ENCODE results near the gene EXOG. TPM values are rescaled to one million over a fixed set of nuclear protein-coding genes. Genes with fewer than 3 reads are reported as not detected.

The EXOG gene
- total RNA-seq, 2 donors from 2014 or later = 6.1 to 12.0 TPM

DNA sequence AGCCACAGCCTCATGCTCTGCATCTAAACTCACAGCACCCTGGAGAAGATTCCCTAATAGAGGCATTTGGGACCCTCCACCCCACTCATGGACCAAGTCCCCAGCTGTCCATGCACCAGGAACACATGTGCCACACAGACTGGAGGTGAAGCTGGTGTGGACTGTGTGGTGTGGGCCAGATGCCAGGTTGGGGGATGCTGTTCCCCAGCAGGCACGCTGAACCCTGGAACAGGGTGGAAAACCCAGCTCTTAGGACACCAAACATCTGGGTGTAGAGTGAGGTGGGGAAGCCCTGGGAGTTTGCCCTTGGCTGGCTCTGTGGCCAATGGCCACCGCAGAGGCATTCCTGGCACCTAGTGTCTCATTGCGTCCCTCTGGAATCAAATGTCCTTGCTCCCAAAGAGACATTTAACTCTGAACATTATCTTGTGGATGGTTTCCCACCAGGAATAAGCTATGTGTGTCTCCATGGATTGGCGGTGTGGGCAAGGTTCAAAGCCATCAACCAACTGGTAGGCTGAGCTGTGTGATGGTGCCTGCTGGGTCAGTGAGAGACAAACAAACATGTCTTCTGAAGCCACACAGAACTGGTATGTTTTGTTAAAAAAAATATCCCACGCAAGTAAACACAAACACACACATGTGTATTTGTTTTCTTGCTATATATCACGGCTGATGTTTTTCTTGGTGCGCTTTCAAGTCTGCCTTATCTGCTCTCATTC lies 65.0 kb downstream of the EXOG start:
- Histone ChIP-seq H3K36me3 (no peaks in the 10 kb centered on the region), H3K27ac (no peak overlapping the region), H3K9me3 (no peaks in the 10 kb centered on the region), H3K4me3 (no peak overlapping the region), H3K27me3 (no peaks in the 10 kb centered on the region), H3K9ac (ENCODE audit: low read depth in 2 of 2, low read length in 2 of 2) (no peak overlapping the region), H3K4me1 (no peaks in the 10 kb centered on the region)
- no peak for DNase-seq
- intact Hi-C loops (cut with DNase I) = no loop called here
- TF ChIP-seq, protein P1, sequence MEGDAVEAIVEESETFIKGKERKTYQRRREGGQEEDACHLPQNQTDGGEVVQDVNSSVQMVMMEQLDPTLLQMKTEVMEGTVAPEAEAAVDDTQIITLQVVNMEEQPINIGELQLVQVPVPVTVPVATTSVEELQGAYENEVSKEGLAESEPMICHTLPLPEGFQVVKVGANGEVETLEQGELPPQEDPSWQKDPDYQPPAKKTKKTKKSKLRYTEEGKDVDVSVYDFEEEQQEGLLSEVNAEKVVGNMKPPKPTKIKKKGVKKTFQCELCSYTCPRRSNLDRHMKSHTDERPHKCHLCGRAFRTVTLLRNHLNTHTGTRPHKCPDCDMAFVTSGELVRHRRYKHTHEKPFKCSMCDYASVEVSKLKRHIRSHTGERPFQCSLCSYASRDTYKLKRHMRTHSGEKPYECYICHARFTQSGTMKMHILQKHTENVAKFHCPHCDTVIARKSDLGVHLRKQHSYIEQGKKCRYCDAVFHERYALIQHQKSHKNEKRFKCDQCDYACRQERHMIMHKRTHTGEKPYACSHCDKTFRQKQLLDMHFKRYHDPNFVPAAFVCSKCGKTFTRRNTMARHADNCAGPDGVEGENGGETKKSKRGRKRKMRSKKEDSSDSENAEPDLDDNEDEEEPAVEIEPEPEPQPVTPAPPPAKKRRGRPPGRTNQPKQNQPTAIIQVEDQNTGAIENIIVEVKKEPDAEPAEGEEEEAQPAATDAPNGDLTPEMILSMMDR (IDR thresholded peaks at IDR 0.05) = no peak

DNA sequence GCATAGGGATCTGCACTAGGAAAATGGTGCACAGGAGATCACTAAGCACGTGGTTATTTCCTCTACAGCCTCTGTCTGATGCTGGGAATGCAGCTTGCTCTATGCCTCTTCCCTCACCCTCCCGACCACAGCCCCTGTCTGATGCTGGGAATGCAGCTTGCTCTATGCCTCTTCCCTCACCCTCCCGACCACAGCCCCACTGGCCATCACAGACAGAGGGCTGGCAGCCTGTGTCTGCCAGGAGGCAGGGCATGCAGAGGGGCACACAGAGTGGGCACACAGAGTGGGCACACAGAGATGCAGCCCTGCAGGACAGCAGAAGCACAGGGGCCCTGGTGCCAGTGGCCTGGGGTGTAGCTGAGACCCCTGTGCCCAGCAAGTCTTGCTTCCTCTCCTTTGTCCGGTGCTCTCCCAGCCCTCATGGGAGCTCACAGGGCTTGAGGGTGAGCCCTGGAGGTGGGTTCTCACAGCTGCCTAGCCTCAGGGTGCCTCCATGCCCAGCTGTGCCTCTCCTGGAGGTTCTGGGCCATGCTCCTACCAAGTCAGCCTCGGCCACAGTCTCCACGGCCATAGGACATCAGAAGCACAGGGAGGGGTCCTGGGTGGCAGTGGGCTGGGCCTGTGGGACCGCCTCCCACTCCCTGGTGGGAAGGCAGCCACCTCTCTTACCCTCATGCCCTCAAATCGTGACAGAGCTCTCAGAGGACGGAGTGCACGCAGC lies 65.8 kb downstream of the EXOG start:
- DNase-seq = no peak
- TF ChIP-seq, protein P1 (IDR thresholded peaks at IDR 0.05) = no peak
- no peaks in the 10 kb centered on the region for H3K27me3 ChIP-seq
- intact Hi-C loops (cut with DNase I) = no loop called here
- H3K36me3 ChIP-seq = no peaks in the 10 kb centered on the region
- H3K9ac ChIP-seq (ENCODE audit: low read depth in 2 of 2, low read length in 2 of 2) = no peak overlapping the region
- H3K4me3 ChIP-seq = no peak overlapping the region
- H3K27ac ChIP-seq = no peak overlapping the region
- H3K4me1 ChIP-seq = no peaks in the 10 kb centered on the region
- no peaks in the 10 kb centered on the region for H3K9me3 ChIP-seq

DNA sequence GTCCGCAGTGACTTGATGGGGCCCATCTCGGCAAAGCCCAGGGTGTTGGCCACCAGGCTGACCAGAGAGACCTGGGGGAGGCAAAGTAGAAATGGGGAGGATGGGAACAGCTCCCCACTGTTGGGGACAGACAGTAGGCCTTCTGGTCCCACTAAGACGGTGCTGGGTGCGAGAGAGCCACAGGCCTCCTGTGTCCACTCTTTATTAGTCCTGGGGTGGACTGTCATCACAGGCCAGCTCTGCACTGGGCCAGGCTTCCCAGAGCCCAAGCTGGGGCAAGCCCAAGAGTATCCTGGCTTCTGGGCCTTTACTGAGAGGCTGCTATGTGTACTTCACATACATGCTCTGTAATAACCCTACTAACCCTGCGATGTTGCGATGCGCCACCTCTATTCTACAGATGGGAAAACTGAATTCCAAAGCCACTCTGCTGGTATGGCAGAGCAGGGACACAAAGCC lies 66.4 kb downstream of the EXOG start:
- no peaks in the 10 kb centered on the region for H3K9me3 ChIP-seq
- H3K36me3 ChIP-seq = no peaks in the 10 kb centered on the region
- H3K27ac ChIP-seq = no peak overlapping the region
- intact Hi-C loops (cut with DNase I) = no loop called here
- no peaks in the 10 kb centered on the region for H3K27me3 ChIP-seq
- no peak for DNase-seq
- no peak overlapping the region for H3K4me3 ChIP-seq
- H3K9ac ChIP-seq (ENCODE audit: low read depth in 2 of 2, low read length in 2 of 2) = no peak overlapping the region
- TF ChIP-seq, protein P1 (IDR thresholded peaks at IDR 0.05) = no peak
- H3K4me1 ChIP-seq = no peaks in the 10 kb centered on the region

DNA sequence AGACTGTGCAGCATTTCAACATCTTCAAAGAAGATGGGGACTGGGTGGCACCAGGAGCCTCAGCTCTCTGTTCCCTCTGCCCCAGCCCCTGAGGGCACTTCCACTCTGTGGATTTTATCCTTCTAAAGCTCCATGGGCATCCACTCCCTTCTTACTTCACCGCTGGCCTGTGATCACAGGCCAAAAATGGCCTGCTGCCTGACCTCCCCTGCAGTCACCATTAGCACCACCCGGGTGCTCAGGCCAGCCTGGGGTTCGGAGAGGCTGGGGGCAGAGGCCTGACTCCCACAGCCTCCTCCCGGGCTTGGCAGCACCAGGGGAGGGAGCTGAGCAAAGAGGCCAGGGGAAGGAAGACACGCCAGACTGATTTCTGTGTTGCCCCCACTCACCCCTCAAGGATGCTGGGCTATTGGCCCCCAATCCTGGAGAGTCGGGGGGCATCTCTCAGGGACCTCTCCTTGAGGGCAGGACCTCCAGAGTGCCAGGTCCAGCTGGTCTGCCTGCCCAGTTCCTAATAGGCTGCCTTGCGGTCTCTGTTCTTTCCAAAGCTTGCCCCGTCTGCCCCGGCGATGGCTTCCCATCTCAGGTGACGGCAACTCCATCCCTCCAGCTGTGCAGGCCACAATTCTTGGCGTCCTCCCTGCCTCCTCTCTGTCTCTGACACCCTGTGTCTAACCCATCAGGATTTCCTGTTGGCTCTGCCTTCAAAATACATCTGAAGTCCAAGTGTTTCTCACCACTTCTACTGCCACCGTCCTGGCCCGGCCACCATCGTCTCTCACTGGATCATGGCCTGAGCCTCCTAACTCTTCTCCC lies 67.1 kb downstream of the EXOG start:
- no peaks in the 10 kb centered on the region for H3K9me3 ChIP-seq
- no peak for DNase-seq
- H3K36me3 ChIP-seq = no peaks in the 10 kb centered on the region
- no peak overlapping the region for H3K4me3 ChIP-seq
- no peak overlapping the region for H3K9ac ChIP-seq (ENCODE audit: low read depth in 2 of 2, low read length in 2 of 2)
- no peak overlapping the region for H3K27ac ChIP-seq
- intact Hi-C loops (cut with DNase I) = no loop called here
- no peaks in the 10 kb centered on the region for H3K27me3 ChIP-seq
- no peaks in the 10 kb centered on the region for H3K4me1 ChIP-seq
- TF ChIP-seq, protein P1 (IDR thresholded peaks at IDR 0.05) = no peak

DNA sequence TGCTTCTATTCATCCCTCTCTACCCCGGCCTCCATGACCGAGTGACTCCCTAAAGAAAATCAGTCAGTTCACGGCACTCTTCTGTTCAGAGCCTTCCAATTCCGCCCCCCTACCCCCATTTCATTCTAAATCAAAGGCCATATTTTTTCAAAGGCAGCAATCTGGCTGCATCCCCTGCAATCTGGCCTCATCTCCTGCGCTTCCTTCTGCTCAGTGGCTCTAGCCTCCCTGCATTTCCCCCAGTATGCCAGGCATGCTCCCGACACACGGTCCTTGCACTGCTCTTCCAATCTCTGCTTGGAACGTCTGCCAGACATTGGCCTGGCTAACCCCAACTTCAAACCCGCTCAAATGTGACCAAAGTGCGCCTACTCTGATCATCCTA lies 67.7 kb downstream of the EXOG start:
- no peak overlapping the region for H3K4me3 ChIP-seq
- TF ChIP-seq, protein P1 (IDR thresholded peaks at IDR 0.05) = no peak
- no peaks in the 10 kb centered on the region for H3K36me3 ChIP-seq
- no peaks in the 10 kb centered on the region for H3K9me3 ChIP-seq
- DNase-seq = no peak
- no peaks in the 10 kb centered on the region for H3K27me3 ChIP-seq
- intact Hi-C loops (cut with DNase I) = no loop called here
- no peaks in the 10 kb centered on the region for H3K4me1 ChIP-seq
- H3K9ac ChIP-seq (ENCODE audit: low read depth in 2 of 2, low read length in 2 of 2) = no peak overlapping the region
- no peak overlapping the region for H3K27ac ChIP-seq
